NCI-H1930 (cell line): ENCODE data around the gene PTBP1.

Experiments
- DNase-seq, 2 experiments: peaks; one replicate each; lab custom pipeline; 2025; lab: John Stamatoyannopoulos, UW

Gene PTBP1

GRCh38 chr19:796692-797527, at the start of gene PTBP1:
PTBP1 (plus strand) TSS chr19:797452; CDS start chr19:797498, 46 bp downstream.
- DNase-seq: peak; percentile 99

GRCh38 chr19:748274-748598, 49.0 kb upstream of the PTBP1 start:
- no peak for DNase-seq

- no peak for DNase-seq
Observed at GRCh38 chr19:749811-750210, 47.4 kb upstream of the PTBP1 start.

GRCh38 chr19:750640-751423, 46.4 kb upstream of the PTBP1 start, which contains the start of gene MISP:
MISP (plus strand) TSS chr19:751112; CDS start chr19:756947, 5,835 bp downstream.
- no peak for DNase-seq

GRCh38 chr19:751501-752341, 45.5 kb upstream of the PTBP1 start:
- DNase-seq: no peak

GRCh38 chr19:752652-753517, 44.4 kb upstream of the PTBP1 start:
- DNase-seq: no peak

- no peak for DNase-seq
Observed at GRCh38 chr19:754530-754929, 42.7 kb upstream of the PTBP1 start.

GRCh38 chr19:755063-755462, 42.2 kb upstream of the PTBP1 start:
- DNase-seq: no peak

- no peak for DNase-seq
Observed at GRCh38 chr19:756236-756635, 41.0 kb upstream of the PTBP1 start.

GRCh38 chr19:756821-757688, 40.2 kb upstream of the PTBP1 start:
- no peak for DNase-seq

- no peak for DNase-seq
Observed at GRCh38 chr19:757811-758668, 39.2 kb upstream of the PTBP1 start.

- no peak for DNase-seq
Observed at GRCh38 chr19:763181-763580, 34.1 kb upstream of the PTBP1 start.

GRCh38 chr19:763869-764268, 33.4 kb upstream of the PTBP1 start:
- DNase-seq: no peak

GRCh38 chr19:764301-764700, 33.0 kb upstream of the PTBP1 start:
- DNase-seq: no peak

- no peak for DNase-seq
Observed at GRCh38 chr19:765179-765738, 32.0 kb upstream of the PTBP1 start.

- no peak for DNase-seq
Observed at GRCh38 chr19:768424-768823, 28.8 kb upstream of the PTBP1 start.

GRCh38 chr19:769616-770015, 27.6 kb upstream of the PTBP1 start:
- no peak for DNase-seq

- peak in 1 of 2 experiments; percentile 11 for DNase-seq
Observed at GRCh38 chr19:771332-771785, 25.9 kb upstream of the PTBP1 start.

GRCh38 chr19:772063-772462, 25.2 kb upstream of the PTBP1 start:
- no peak for DNase-seq
